ENCODE data around the gene SPDYE4.

SPDYE4 gene

GRCh38 chr17:8782176-8782575 is 23.8 kb upstream of the SPDYE4 start:
- DNase-seq: no peak

GRCh38 chr17:8781776-8782175 is 23.4 kb upstream of the SPDYE4 start:
- DNase-seq: no peak

- DNase-seq: no peak
These were observed 18.5 kb upstream of the SPDYE4 start for GRCh38 chr17:8776881-8777280.

- no peak for DNase-seq
These were observed 17.9 kb upstream of the SPDYE4 start for GRCh38 chr17:8776248-8776647.

- no peak for DNase-seq
These were observed 8.4 kb upstream of the SPDYE4 start for GRCh38 chr17:8766731-8767130.

- DNase-seq: no peak
These were observed 3.7 kb upstream of the SPDYE4 start for GRCh38 chr17:8762012-8762411.

GRCh38 chr17:8757189-8757588 is 1.2 kb downstream of the SPDYE4 start:
- DNase-seq: no peak

- DNase-seq: no peak
These were observed 2.6 kb downstream of the SPDYE4 start for GRCh38 chr17:8755590-8756255.

GRCh38 chr17:8754890-8755289 is 3.5 kb downstream of the SPDYE4 start:
- DNase-seq: no peak

GRCh38 chr17:8753976-8754440 is 4.3 kb downstream of the SPDYE4 start:
- DNase-seq: no peak

GRCh38 chr17:8753136-8753975 is 5.0 kb downstream of the SPDYE4 start:
- no peak for DNase-seq

GRCh38 chr17:8749616-8750015 is 8.7 kb downstream of the SPDYE4 start:
- no peak for DNase-seq

GRCh38 chr17:8747742-8748141 is 10.6 kb downstream of the SPDYE4 start:
- DNase-seq: no peak

- no peak for DNase-seq
These were observed 11.7 kb downstream of the SPDYE4 start for GRCh38 chr17:8746501-8747236.

GRCh38 chr17:8745586-8746500 is 12.5 kb downstream of the SPDYE4 start:
- peak; percentile 79 for DNase-seq

GRCh38 chr17:8744086-8744785 is 14.1 kb downstream of the SPDYE4 start:
- no peak for DNase-seq

GRCh38 chr17:8742819-8743218 is 15.5 kb downstream of the SPDYE4 start:
- DNase-seq: no peak

GRCh38 chr17:8742274-8742673 is 16.1 kb downstream of the SPDYE4 start:
- no peak for DNase-seq

- DNase-seq: no peak
These were observed 16.6 kb downstream of the SPDYE4 start for GRCh38 chr17:8741771-8742170.

GRCh38 chr17:8741366-8741765 is 17.0 kb downstream of the SPDYE4 start:
- no peak for DNase-seq

- DNase-seq: peak; percentile 32
These were observed 17.9 kb downstream of the SPDYE4 start for GRCh38 chr17:8740486-8740885.

- DNase-seq: no peak
These were observed 19.2 kb downstream of the SPDYE4 start for GRCh38 chr17:8739097-8739496.
